ENCODE results near the gene H6PD.

Gene H6PD, protein sequence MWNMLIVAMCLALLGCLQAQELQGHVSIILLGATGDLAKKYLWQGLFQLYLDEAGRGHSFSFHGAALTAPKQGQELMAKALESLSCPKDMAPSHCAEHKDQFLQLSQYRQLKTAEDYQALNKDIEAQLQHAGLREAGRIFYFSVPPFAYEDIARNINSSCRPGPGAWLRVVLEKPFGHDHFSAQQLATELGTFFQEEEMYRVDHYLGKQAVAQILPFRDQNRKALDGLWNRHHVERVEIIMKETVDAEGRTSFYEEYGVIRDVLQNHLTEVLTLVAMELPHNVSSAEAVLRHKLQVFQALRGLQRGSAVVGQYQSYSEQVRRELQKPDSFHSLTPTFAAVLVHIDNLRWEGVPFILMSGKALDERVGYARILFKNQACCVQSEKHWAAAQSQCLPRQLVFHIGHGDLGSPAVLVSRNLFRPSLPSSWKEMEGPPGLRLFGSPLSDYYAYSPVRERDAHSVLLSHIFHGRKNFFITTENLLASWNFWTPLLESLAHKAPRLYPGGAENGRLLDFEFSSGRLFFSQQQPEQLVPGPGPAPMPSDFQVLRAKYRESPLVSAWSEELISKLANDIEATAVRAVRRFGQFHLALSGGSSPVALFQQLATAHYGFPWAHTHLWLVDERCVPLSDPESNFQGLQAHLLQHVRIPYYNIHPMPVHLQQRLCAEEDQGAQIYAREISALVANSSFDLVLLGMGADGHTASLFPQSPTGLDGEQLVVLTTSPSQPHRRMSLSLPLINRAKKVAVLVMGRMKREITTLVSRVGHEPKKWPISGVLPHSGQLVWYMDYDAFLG

DNA sequence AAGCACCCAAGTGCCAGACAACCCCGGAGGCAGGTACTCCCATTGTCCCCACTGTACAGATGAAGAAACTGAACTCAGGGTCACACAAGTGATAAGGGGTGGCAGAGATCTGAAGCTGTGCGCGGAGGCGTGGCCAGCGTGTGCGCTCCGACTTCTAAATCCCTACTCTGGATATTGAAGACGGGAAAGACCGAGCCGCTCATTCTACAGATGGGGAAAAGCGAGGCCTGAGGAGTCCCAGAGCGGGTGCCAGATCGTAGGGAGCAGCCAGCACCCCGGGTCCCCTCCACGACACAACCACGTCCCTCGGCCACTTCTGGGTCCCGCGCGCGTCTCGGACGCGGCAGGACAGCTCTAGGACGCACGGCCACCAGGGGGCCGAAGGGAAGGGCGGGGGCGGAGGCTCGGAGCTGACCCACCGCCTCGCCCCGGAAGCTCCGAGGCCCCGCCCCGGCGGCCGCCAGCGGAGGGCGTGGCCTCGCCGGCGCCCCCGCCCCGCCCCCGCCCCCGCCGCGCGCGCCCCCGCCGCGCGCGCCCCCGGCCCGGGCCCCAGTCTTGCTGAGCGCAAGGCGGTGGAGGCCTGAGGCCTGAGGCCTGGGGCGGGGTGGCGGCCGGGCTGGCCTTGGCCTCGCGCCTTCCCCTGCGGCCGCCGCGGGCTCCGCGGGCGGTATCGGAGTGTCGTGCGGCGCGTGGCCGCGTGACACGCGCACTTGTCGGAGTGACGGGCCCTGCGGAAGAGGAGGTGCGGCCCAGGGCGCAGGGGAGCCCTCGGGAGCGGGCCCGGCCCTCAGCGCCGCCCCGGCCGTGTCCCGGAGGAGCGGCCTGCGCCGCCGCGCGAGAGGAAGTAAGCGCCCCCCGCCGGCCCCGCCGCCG, at the start of gene H6PD:
Gene H6PD (plus strand): TSS at position 552 of the 873 bp plus-strand sequence. CDS start 10,161 bp downstream, outside the sequence.
- peak within 1 kb of the TSS; percentile 95 for H3K27ac ChIP-seq
- peak; percentile 85 to 92 for DNase-seq
- H3K27me3 ChIP-seq, result no peaks in the 10 kb centered on the region
- intact Hi-C loops (cut with DNase I; ENCODE audit: low total_unique reads), result loop anchor here (5.0 kb wide), 1 partner anchor 37 kb away; no protein-coding TSS in a partner anchor
- peaks cover 0 to 72% (median 54%) of the 10 kb centered on the region in 4 donors for H3K4me1 ChIP-seq
- peak within 1 kb of the TSS; percentile 66 to 67 for H3K4me3 ChIP-seq
- no peaks in the 10 kb centered on the region for H3K36me3 ChIP-seq
- TF ChIP-seq, protein P1, sequence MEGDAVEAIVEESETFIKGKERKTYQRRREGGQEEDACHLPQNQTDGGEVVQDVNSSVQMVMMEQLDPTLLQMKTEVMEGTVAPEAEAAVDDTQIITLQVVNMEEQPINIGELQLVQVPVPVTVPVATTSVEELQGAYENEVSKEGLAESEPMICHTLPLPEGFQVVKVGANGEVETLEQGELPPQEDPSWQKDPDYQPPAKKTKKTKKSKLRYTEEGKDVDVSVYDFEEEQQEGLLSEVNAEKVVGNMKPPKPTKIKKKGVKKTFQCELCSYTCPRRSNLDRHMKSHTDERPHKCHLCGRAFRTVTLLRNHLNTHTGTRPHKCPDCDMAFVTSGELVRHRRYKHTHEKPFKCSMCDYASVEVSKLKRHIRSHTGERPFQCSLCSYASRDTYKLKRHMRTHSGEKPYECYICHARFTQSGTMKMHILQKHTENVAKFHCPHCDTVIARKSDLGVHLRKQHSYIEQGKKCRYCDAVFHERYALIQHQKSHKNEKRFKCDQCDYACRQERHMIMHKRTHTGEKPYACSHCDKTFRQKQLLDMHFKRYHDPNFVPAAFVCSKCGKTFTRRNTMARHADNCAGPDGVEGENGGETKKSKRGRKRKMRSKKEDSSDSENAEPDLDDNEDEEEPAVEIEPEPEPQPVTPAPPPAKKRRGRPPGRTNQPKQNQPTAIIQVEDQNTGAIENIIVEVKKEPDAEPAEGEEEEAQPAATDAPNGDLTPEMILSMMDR (IDR thresholded peaks at IDR 0.05), result peak; percentile 68 to 93
- no peaks in the 10 kb centered on the region for H3K9me3 ChIP-seq

DNA sequence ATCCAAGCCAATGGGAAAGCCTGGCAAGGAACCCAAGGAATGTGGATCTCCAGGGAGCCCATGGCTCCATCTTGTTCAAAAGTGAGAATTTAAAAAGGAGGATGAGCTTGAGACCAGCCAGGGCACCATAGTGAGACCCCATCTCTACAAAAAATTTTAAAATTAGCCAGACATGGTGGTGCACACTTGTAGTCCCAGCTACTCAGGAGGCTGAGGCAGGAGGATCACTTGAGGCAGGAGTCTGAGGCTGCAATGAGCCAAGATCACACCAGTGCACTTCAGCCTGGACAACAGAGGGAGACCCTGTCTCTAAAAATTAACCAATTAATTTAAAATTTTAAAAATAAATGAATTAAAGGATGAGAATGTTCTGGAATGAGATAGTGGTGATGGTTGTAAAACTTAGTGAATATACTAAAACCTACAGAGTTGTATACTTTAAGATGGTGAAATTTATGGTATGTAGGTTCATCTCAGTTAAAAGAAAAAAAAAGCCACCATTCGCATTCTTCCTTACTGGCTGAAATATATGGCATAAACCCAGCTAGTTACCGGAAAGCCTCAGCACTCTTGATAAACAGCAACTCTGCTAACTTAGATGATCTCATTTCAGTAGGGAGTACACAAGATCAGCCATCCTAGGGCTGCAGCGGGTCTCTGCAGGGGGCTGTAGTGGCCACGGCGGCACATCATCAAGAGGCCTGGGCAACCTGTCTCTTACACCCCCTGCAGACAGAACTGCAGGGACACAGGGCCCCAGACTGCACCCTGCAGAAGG, 48.3 kb upstream of the H6PD start:
- DNase-seq, result no peak
- H3K4me1 ChIP-seq, result peaks cover 0 to 25% (median 13%) of the 10 kb centered on the region in 4 donors
- H3K4me3 ChIP-seq, result no peak overlapping the region
- TF ChIP-seq, protein P1 (IDR thresholded peaks at IDR 0.05), result no peak
- no peaks in the 10 kb centered on the region for H3K9me3 ChIP-seq
- no peaks in the 10 kb centered on the region for H3K27me3 ChIP-seq
- no peaks in the 10 kb centered on the region for H3K36me3 ChIP-seq
- H3K27ac ChIP-seq, result no peak overlapping the region
- intact Hi-C loops (cut with DNase I; ENCODE audit: low total_unique reads), result no loop called here

DNA sequence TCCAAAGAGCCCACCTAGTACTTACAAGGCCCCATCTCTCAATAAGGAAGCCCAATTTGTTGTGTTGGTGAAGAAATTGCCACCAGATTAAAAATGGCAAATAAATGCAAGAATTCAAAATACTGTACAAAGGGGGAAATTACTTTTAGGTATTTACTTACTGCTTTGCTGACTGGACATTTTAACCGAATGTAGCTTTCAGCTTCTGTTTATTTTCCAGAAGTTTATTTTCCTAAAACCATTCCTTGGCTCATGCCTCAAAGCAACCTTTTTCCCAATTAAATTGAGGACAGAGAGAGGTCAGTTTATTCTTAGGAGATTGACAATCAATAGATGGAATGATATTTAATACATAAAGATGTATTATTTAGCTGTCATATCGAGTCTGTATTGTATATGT, 47.6 kb upstream of the H6PD start:
- Histone ChIP-seq H3K4me1 (peaks cover 0 to 19% (median 11%) of the 10 kb centered on the region in 4 donors), H3K4me3 (no peak overlapping the region), H3K27ac (no peak overlapping the region), H3K27me3 (no peaks in the 10 kb centered on the region), H3K36me3 (no peaks in the 10 kb centered on the region), H3K9me3 (no peaks in the 10 kb centered on the region)
- TF ChIP-seq, protein P1 (IDR thresholded peaks at IDR 0.05), result no peak
- DNase-seq, result no peak
- intact Hi-C loops (cut with DNase I; ENCODE audit: low total_unique reads), result no loop called here

DNA sequence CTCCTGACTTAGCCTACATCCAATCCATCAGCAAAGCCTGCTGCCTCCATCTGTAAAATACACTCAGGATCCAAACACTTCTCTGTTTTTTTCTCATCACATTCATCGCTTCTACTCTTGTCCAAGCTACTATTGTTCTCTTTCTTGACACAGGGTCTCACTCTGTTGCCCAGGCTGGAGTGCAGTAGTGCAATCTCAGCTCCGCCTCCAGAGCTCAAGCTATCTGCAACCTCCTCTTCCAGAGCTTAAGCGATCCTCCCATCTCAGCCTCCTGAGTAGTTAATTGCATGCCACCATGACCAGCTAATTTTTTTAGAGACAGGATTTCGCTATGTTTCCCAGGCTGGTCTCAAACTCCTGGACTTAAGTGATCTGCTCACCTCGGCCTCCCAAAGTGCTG, 44.3 kb upstream of the H6PD start:
- no peaks in the 10 kb centered on the region for H3K36me3 ChIP-seq
- no peaks in the 10 kb centered on the region for H3K27me3 ChIP-seq
- H3K4me3 ChIP-seq, result no peak overlapping the region
- no peaks in the 10 kb centered on the region for H3K9me3 ChIP-seq
- H3K27ac ChIP-seq, result no peak overlapping the region
- peaks cover 0 to 6% (median 3%) of the 10 kb centered on the region in 4 donors for H3K4me1 ChIP-seq
- TF ChIP-seq, protein P1 (IDR thresholded peaks at IDR 0.05), result no peak
- DNase-seq, result no peak
- intact Hi-C loops (cut with DNase I; ENCODE audit: low total_unique reads), result no loop called here

All from tibial artery (tissue), 4 donors.